ENCODE measurements around the gene MKNK1.
A peak's percentile ranks its signal among the peaks of the same experiment; 100 is the strongest.

MKNK1 gene

DNA sequence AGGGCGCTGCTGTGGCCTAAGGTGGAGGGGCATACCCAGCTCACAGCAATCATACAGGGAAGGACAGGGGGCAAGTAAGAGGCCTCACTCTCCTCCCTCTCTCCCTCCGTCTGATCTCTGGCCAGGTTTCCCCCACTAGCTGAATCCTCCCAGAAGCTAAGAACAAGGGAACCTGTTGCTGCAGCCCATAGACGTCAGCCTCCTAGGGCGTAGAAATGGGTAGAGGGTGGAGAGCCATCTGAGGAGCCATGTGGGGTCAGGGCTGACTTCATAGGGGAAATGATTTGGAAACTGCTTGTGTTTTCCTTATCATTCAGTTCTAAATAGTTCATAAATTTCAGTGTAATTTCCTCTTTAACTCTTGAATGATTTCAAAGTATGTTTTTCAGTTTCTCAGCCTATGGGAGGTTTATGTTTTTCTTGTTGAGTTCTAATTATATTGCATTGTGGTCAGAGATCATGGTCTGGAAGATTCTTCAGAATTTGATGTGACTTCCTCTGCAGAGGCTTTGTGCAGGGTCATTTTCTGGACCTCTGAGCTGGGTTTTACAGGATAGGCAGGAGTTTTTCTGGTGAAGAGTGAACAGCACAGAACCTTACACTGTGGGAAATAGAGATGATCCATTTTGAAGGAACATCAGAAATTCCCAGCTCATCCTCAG lies 14.8 kb upstream of the MKNK1 start:
- no peak for DNase-seq

DNA sequence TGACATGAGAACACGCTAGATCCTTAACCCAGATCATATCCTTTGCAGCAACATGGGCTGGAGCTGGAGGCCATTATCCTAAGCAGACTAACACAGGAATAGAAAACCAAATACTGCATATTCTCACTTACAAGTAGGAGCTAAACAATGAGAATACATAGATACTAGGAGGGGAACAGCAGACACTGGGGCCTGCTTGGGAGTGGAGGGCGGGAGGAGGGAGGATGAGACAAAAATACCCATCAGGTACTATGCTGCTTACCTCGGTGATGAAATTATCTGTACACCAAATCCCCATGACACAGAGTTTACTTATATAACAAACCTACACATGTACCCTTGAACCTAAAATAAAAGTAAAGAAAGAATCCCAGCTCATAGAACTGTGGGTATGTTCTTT lies 13.8 kb upstream of the MKNK1 start:
- DNase-seq: no peak

DNA sequence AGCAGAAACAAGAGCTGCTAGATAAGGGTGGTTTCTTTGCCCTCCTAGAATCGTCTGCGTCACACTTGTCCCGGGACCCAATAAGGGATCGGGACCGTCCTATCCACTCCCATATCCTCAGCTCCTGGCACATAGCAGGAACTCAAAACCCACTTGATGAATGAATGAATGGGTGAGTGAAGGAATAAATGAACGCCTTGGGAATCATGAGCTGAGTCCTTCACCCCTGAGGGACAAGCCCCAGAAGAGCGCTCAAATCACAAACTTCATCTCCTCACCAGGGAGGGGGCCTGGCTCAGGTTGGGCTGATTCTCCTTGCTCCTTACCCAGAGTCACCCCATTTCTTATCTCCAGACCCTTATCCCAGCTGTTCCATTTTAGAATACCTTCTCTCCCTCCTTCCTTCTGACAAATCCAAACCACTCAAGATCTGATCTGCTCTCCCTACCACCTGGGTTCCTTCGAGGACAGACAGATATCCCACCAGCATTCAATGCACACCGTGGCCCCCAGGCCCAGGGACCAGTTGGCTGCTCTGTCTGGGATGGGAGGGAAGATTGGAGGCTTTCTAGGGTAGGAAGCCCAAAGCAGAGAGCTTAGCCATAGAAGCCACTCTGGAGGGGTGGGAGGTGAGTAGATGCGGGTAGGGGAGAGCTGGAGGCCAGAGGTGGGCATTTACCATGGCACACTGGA lies 13.2 kb upstream of the MKNK1 start:
- no peak for DNase-seq

- DNase-seq: peak; percentile 58
Measured at GRCh38 chr1:46616277-46617107, 12.4 kb upstream of the MKNK1 start, which contains the start of gene MOB3C. Gene MOB3C (minus strand): TSS chr1:46616811. CDS start chr1:46613321, 3,490 bp downstream.

GRCh38 chr1:46615735-46616134 lies 11.7 kb upstream of the MKNK1 start:
- DNase-seq: no peak

DNA sequence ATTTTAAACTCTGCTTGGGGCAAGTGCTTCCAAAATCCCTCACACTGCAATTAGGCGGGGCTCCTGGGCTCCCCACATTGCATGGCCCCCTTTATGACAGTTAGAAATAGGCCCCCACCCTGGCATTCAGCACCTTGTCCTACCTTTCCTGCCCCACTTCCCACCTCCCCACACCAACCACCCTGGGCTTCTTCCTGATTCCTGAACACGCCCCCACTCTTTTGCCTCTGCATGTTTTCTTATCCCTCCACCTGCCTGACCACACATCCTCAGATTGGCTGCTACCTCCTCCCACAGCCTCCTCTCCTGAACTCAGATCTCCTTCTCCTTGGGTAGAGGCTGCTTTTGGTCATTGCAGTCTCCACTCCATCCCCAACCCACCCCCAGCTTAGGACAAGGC lies 11.0 kb upstream of the MKNK1 start:
- DNase-seq: no peak

DNA sequence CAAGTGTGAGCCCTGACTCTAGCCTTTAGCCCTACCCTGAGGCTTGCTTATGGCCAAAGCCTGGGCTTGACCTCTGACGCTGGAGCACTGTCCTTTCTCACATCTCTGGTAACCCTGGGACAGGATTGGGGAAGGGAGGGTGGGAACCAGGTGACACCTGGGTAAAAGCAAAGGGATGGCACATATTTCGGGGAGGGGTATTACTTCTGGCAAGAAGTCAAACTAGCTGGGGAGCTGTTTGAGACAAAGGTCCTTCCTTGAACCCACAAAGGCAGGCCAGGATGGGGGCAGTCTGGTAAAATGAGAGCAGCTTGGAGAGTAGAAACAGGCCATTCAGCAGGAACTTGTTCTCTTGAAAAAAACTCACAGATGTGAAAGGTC lies 10.5 kb upstream of the MKNK1 start:
- no peak for DNase-seq

DNA sequence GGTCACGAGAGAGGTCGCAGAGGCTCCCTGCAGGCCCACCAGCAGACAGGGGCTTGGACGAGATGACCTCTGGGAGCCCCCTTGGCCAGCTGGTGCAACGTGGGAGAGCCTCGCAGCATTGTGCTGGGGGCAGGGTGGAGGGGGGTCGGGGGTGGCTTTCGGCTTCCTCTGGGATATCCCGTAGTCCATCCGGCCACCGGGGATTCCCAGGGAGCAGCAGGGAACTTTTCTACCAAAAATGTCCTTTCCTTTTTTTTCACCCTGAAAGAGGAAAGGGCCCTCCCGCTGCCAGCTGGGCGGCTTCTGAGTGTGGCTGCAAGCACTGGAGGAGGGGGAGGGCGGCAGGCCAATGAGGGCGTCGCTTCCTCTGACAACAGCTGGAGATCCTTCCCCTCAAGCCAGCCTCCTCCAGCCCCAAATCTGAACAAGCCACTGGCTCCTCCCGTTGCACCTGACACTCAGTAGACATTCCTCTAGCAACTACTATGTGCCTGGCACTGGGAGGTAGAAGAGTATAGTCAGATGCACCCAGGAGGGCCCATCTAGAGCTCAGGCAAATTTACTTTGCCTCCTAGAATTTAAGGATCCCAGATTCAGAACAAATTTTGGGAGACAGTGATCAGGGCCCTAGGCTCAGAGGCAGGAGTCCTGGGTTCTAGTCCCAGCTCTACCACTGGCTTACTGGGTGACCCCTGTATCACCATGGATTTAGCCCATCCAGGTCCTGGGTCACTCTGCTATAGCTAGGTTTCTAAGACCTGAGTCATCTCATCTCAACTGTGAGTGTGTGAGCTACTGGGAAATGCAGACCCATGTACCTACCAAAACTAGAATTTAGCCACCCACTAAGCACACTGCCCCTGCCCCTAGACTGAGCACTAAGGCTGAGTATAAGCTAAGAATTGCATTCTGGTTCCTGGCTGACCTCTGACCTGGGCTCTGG lies 9.9 kb upstream of the MKNK1 start:
- peak; percentile 31 for DNase-seq

DNA sequence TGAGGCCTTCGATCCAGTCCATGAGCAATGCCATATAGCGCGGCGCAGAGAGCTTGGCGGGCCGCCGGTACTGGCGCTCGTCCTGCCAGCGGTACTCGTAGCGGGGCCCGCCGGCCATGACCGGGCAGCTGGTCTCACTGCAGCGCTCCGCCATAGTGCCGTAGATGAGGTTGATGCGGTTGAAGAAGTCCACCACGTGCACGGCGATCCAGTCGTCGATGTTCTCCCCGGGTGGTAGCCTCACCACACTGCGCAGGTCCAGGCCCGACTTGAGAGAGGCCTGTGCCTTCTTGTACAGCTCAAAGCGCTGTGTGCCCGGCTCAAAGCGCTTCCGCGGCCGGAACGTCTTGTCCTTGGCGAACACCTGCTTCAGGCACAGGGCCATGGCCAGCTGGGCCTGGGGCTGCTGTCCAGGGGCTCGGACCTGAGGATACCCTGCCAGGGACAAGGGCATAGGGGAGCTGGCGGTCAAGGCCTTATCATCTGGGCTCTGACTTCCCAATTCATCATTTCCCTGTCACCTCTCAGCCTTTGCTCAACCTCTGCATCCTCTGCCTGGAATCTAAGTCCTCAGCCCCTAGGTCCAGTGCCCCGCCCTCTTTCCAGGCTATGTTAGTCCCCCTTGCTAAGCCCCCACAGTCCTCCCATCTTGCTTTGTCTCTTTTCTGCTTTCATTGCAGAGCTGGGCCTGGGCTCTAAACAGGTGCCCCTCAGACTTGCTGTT lies 9.0 kb upstream of the MKNK1 start:
- no peak for DNase-seq

DNA sequence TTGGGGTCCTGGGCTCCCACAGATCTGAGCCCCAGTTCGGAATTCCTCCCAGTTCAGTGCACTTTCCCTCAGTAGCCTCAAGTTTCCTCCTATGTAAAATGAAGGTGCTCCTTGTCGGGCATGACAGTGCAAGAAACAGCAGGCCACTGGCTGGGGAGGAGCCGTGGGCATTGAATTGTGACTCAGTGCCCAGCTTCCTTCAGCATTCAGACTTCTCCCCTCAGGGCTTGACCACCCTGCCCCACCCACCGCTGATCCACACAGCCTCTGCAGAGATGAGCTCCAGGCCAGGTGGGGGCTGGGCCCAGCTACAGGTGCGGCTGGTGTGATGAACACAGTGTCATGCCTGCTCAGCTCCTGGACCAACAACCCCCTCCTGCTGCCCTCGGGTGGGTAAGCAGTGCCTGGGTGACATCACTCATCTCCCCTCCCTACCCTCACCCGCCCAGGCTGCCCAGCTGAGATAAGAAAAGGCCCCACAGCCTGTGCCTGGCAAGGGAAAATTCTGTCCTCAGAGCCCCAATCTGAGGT lies 7.7 kb upstream of the MKNK1 start:
- DNase-seq: no peak

DNA sequence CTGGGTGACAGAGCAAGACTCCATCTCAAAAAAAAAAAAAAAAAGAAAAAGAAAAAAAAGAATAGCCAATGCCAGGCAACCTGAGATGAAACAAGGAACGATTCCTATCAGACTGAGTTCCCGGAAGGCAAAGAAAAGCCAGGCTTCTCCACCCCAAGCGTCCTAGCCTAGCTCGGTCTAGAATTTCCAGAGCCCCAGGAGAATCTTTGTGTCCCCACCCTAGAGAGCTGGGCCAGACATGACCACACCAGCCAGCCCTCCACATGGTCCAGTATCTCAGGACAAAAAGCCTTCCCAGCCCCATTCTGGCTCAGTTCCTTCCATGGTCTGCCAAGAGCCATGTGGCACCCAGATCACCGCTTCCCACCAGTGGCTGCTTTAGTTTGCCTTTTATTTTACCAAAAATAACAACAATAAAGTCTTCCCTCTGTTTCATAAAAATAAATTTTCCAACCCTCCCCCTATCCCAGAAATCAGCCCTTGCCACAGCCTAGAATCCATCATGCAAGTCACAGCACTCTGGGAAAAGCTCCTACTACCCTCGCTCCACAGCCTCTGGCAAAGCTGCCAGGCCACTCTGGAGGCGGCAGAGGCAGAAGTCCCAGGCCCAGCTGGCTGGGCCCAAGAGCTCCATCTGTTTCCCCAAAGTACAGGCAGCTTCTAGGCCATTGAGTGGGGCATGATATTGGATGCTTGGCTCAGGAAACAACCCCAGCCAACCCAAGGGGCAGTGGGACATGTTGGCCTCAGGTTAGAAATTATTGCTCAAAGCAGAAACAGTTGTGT lies 3.5 kb upstream of the MKNK1 start:
- no peak for DNase-seq

GRCh38 chr1:46606255-46606965 lies 2.3 kb upstream of the MKNK1 start:
- DNase-seq: no peak

DNA sequence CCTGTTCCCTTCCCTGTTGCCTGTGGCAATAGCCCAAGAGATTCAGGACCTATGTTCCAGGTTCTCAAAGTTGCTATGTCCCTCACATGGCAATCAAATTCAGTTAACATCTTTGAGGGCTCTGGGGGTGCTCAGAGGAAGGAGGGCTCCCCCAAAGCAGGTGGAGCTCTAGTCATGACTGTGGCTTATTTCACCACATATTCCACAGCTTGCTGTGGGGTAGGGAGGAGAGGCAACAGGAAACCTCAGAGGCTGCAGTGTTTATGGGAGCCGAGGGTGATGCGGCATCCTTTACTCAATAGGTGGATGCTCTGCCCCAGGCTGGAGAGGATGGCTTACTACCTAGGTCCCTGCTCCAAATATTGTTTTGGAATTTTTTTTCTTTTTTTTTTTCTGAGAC lies 1.2 kb upstream of the MKNK1 start:
- DNase-seq: no peak

- no peak for DNase-seq
Measured at GRCh38 chr1:46603481-46603857, 599 bp downstream of the MKNK1 start.

GRCh38 chr1:46601257-46602007 lies 2.6 kb downstream of the MKNK1 start:
- DNase-seq: no peak

GRCh38 chr1:46599059-46599970 lies 4.8 kb downstream of the MKNK1 start:
- DNase-seq: no peak

GRCh38 chr1:46596846-46597245 lies 7.2 kb downstream of the MKNK1 start:
- DNase-seq: no peak

GRCh38 chr1:46596036-46596435 lies 8.0 kb downstream of the MKNK1 start:
- no peak for DNase-seq
